Ovary (tissue), 9 donors: ENCODE data around the gene LGALS3BP. TPM values are rescaled to one million over a fixed set of nuclear protein-coding genes. Genes with fewer than 3 reads are reported as not detected.
A peak's percentile ranks its signal among the peaks of the same experiment; 100 is the strongest.
"Not testable (repeated sequence)": the region's sequence is repeated elsewhere in the genome, so short reads cannot be mapped to it uniquely, and the experiment has no call there.

Source experiments
- DNase-seq, 5 donors: peaks; one replicate each; pipeline ENCODE4 v3.0.0-alpha.2; 2019 to 2020
- H3K27ac ChIP-seq, 2 donors: fragments of 200-600 bp; one replicate each; pipeline versions ENCODE4 v1.5.1 to v1.8.0; 2019 to 2022
- H3K27me3 ChIP-seq: fragments of 200-600 bp; one replicate; pipeline ENCODE4 v1.8.0; 2022
- H3K36me3 ChIP-seq: fragments of 200-600 bp; sonication (generic); one replicate; pipeline ENCODE4 v1.5.1; 2019
- H3K4me1 ChIP-seq: one replicate; pipeline ENCODE4 v1.8.1; 2013; ENCODE audit warnings: mild to moderate bottlenecking, moderate library complexity; ENCODE audit not compliant: insufficient read depth
- H3K4me3 ChIP-seq: fragments of 200-600 bp; sonication (generic); one replicate; pipeline ENCODE4 v1.5.1; 2017
- H3K9me3 ChIP-seq, 2 donors: fragments of 200-600 bp in 1 of 2; sonication (generic) in 1 of 2; one replicate each; pipeline versions ENCODE4 v1.5.1 to v1.8.1; 2013 to 2019; ENCODE audit warnings: mild to moderate bottlenecking in 1 of 2, moderate library complexity in 1 of 2
- EP300 ChIP-seq: sonication (generic); formaldehyde crosslinking; IDR thresholded peaks from one replicate; pipeline ENCODE4 v1.6.1; 2017; ENCODE audit warnings: antibody characterized with exemption
- POLR2A ChIP-seq: fragments of 450-650 bp; IDR thresholded peaks from one replicate; pipeline ENCODE4 v1.6.1; 2017; ENCODE audit warnings: antibody characterized with exemption, mild to moderate bottlenecking, moderate library complexity
- WGBS, 3 donors: extraction: QIAGEN DNeasy Blood & Tissue Kit in 1 of 3; methylation state at CpG; one replicate each; pipeline versions ENCODE4 v1.1.5 to v1.1.7; 2013 to 2017; 5-methylcytosine and 5-hydroxymethylcytosine counted together
- intact Hi-C, 4 donors: fragments of 100-400 bp; cut with DNase I; formaldehyde crosslinking; loops; one replicate each; pipeline versions ENCODE4 v1.11.0 to v1.15.1; 2022 to 2023
- polyA plus RNA-seq, 2 donors: library from polyadenylated mRNA; stranded (reverse); fragments of 200-250 nt in 1 of 2; fragments of 350-450 nt in 1 of 2; fragmentation: Illumina TruSeq in 1 of 2; extraction: RNeasy Lipid Tissue Mini Kit (QIAGEN cat#74804) in 1 of 2; gene quantifications; one replicate each; pipeline ENCODE4 v1.2.3, GENCODE V29; 2013 to 2014
- total RNA-seq, 7 donors: library from RNA; depleted of rRNA in 2 of 7; stranded (reverse); fragments of >200 nt in 2 of 7; fragmentation: NEBNext Ultra II Directional in 3 of 7; extraction: Animal tissue kit (Norgen Biotek cat#: 25700) in 3 of 7; gene quantifications; one replicate each; pipeline versions ENCODE4 v1.1.0 to v1.2.4, GENCODE V29; 2016 to 2023
- TF ChIP-seq, protein P1 (sequence below), 3 donors: fragments of 450-650 bp in 2 of 3; fragments of 200-600 bp in 1 of 3; IDR thresholded peaks; one replicate each; pipeline versions ENCODE4 v1.5.1 to v1.8.0; 2016 to 2022; ENCODE audit warnings: antibody characterized with exemption in 3 of 3, mild to moderate bottlenecking in 1 of 3
- donor health status: DM: no; HTN: no; CAD: no; lungs with moderate emphysema.
- donor health status: DM: no; HTN: no; CAD: no.
- donor health status: Bipolar disorder and iron deficiency.
- donor health status: DM: yes; HTN: yes; CAD: no.
- donor health status: DM: no; HTN: no; CAD: no.
- donor health status: DM: yes; HTN: yes; CAD: no.

The LGALS3BP gene
- total and polyA plus RNA-seq, 9 donors: 191 to 584 (median 250) TPM

DNA sequence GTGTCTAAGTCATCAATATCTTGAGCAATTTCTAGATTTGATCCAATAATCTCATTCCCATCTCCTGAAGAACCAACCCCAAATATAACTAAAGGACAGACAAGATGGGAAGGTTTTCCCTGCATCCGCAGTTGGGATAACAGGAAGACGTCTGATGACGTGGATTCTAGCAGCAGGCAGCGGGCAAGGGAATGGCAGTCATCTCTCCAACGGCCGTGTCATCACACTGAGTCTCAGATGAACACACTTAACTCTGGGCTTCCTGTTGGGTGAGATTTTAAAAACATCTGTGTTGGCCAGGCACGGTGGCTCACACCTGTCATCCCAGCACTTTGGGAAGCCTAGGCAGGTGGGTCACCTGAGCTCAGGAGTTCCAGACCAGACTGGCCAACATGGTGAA is 33.6 kb downstream of the LGALS3BP start:
- H3K27ac ChIP-seq: peak overlapping the region in 1 of 2 donors; percentile 86

DNA sequence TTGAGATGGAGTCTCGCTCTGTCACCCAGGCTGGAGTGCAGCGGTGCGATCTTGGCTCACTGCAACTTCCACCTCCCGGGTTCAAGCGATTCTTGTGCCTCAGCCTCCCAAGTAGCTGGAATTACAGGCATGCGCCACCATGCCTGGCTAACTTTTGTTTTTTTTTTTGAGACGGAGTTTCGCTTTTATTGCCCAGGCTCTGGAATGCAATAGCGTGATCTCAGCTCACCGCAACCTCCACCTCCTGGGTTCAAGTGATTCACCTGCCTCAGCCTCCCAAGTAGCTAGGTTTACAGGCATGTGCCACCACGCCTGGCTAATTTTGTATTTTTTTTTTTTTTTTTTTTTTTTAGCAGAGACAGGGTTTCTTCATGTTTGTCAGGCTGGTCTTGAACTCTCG is 34.3 kb downstream of the LGALS3BP start:
- intact Hi-C loops, H3K9me3 ChIP-seq, H3K36me3 ChIP-seq, H3K27me3 ChIP-seq, DNase-seq, H3K4me3 ChIP-seq, H3K27ac ChIP-seq: not testable (repeated sequence)
- peaks cover 20% of the 10 kb centered on the region for H3K4me1 ChIP-seq
- WGBS, 3 donors: 69 to 88% (median 74%) methylated on average over 12 of the region's 12 CpGs

More for the DNA sequence above, 33.6 kb downstream of the LGALS3BP start:
- no peaks in the 10 kb centered on the region for H3K9me3 ChIP-seq
- intact Hi-C loops: no loop called here
- no peaks in the 10 kb centered on the region for H3K36me3 ChIP-seq
- no peak overlapping the region for H3K4me3 ChIP-seq
- H3K4me1 ChIP-seq: peaks cover 17% of the 10 kb centered on the region
- TF ChIP-seq, protein P1, sequence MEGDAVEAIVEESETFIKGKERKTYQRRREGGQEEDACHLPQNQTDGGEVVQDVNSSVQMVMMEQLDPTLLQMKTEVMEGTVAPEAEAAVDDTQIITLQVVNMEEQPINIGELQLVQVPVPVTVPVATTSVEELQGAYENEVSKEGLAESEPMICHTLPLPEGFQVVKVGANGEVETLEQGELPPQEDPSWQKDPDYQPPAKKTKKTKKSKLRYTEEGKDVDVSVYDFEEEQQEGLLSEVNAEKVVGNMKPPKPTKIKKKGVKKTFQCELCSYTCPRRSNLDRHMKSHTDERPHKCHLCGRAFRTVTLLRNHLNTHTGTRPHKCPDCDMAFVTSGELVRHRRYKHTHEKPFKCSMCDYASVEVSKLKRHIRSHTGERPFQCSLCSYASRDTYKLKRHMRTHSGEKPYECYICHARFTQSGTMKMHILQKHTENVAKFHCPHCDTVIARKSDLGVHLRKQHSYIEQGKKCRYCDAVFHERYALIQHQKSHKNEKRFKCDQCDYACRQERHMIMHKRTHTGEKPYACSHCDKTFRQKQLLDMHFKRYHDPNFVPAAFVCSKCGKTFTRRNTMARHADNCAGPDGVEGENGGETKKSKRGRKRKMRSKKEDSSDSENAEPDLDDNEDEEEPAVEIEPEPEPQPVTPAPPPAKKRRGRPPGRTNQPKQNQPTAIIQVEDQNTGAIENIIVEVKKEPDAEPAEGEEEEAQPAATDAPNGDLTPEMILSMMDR (IDR thresholded peaks at IDR 0.05): no peak
- TF ChIP-seq POLR2A: no peak
- TF ChIP-seq EP300: no peak
- 86 to 95% (median 88%) methylated on average over 7 of the region's 7 CpGs for WGBS, 3 donors
- H3K27me3 ChIP-seq: no peaks in the 10 kb centered on the region
- DNase-seq: no peak

DNA sequence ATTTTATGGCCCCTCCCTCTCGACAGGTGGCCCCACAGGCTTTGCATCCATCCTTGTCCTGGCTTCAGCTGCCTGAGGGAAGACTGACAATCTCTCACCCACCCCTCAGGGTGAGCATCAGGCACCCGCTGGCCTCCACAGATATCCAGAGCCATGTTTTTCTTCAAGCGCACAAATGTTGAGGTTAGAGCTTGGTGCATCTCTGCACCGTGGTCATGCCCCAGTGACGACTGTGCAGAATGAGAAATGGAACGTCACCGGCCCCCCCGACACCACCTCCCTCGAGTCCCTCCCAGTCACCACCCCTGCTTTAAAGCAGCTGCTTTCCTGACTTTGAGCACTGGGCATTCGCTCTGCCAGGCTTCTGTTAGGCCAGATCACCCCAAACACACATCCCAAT is 34.8 kb downstream of the LGALS3BP start:
- TF ChIP-seq, protein P1 (IDR thresholded peaks at IDR 0.05): no peak
- TF ChIP-seq EP300: no peak
- no peak for TF ChIP-seq POLR2A
- WGBS, 3 donors: 55 to 77% (median 59%) methylated on average over 10 of the region's 10 CpGs
- intact Hi-C loops: no loop called here
- peaks cover 22% of the 10 kb centered on the region for H3K4me1 ChIP-seq
- no peaks in the 10 kb centered on the region for H3K9me3 ChIP-seq
- no peak overlapping the region for H3K27ac ChIP-seq
- DNase-seq: no peak
- no peaks in the 10 kb centered on the region for H3K27me3 ChIP-seq
- H3K4me3 ChIP-seq: no peak overlapping the region
- H3K36me3 ChIP-seq: no peaks in the 10 kb centered on the region

DNA sequence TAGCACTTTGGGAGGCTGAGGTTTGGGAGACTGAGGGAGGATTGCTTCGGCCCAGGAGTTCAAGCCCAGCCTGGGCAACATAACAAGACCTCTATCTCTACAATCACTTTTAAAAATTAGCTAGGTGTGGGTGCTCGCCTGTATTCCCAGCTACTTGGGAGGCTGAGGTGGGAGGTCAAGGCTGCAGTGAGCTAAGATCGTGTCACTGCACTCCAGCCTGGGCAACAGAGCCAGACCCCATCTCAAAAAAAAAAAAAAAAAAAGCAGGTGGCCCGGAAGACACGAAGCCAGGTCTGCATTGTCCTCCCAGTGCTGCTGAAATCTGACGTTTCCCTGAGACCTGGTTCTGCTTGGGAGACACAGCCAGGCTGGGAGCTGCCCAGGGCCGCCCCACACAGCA is 35.7 kb downstream of the LGALS3BP start:
- intact Hi-C loops: no loop called here
- Histone ChIP-seq H3K27ac (no peak overlapping the region), H3K4me3 (no peak overlapping the region), H3K9me3 (no peaks in the 10 kb centered on the region), H3K36me3 (no peaks in the 10 kb centered on the region), H3K4me1 (peaks cover 30% of the 10 kb centered on the region), H3K27me3 (no peaks in the 10 kb centered on the region)
- TF ChIP-seq EP300 (no peak), POLR2A (no peak)
- TF ChIP-seq, protein P1 (IDR thresholded peaks at IDR 0.05): no peak
- 81 to 85% (median 84%) methylated on average over 7 of the region's 7 CpGs for WGBS, 3 donors
- DNase-seq: no peak

DNA sequence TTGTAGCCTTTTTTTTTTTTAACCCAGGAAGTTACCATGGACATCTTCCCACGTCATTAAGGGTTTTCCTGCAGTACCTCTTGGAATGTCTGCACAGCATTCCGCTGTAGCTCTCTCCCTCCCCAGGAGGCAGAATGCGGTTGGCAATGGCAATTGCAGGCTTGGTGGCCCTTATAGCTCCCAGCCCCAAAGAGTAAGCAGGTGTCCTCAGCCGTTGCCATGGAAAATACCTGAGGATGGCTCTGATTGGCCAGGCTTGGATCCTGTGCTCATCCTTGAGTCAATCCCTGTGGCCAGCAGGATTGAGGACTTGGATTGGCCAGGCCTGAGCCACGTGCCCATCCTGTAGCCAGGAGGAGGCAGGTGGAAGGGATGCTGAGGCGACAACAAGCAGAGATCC is 39.0 kb downstream of the LGALS3BP start:
- 42 to 51% (median 49%) methylated on average over 6 of the region's 6 CpGs for WGBS, 3 donors
- H3K9me3 ChIP-seq: no peaks in the 10 kb centered on the region
- peaks cover 16% of the 10 kb centered on the region for H3K4me1 ChIP-seq
- intact Hi-C loops: no loop called here
- H3K27me3 ChIP-seq: no peaks in the 10 kb centered on the region
- no peak for DNase-seq
- H3K36me3 ChIP-seq: no peaks in the 10 kb centered on the region
- TF ChIP-seq POLR2A (no peak), EP300 (no peak)
- TF ChIP-seq, protein P1 (IDR thresholded peaks at IDR 0.05): no peak
- H3K27ac ChIP-seq: no peak overlapping the region
- no peak overlapping the region for H3K4me3 ChIP-seq
